HEK293T (cell line): ENCODE results near the gene PARVB.

ENCODE experiments used
- CTCF ChIA-PET: fragments of 350-600 bp; formaldehyde crosslinking; extraction: SDS; loops from one replicate; lab custom pipeline; 2021; ENCODE audit warnings: antibody characterized with exemption, inconsistent platforms; lab: Yijun Ruan, JAX
- POLR2A ChIA-PET: fragments of 350-600 bp; formaldehyde crosslinking; extraction: SDS; loops from one replicate; lab custom pipeline; 2020; ENCODE audit warnings: antibody characterized with exemption, inconsistent platforms; lab: Yijun Ruan, JAX
- DNase-seq: peaks from one replicate; pipeline ENCODE4 v3.0.0; 2012; ENCODE audit warnings: mixed read lengths; ENCODE audit errors: extremely low spot score
- ARNT ChIP-seq: fragments of 450-650 bp; IDR thresholded peaks from 2 replicates; pipeline ENCODE4 v1.6.1; 2017; ENCODE audit warnings: mild to moderate bottlenecking
- BHLHE40 ChIP-seq: fragments of 450-650 bp; IDR thresholded peaks from 2 replicates; pipeline ENCODE4 v1.6.1; 2016; ENCODE audit warnings: mild to moderate bottlenecking, moderate library complexity, borderline replicate concordance
- CTBP1 ChIP-seq: fragments of 450-650 bp; IDR thresholded peaks from 2 replicates; pipeline ENCODE4 v1.6.1; 2016; ENCODE audit warnings: borderline replicate concordance
- ELF4 ChIP-seq: fragments of 450-650 bp; IDR thresholded peaks from 2 replicates; pipeline ENCODE4 v1.6.1; 2017; ENCODE audit warnings: antibody characterized with exemption
- FOXA1 ChIP-seq: fragments of 450-650 bp; IDR thresholded peaks from 2 replicates; pipeline ENCODE4 v1.6.1; 2016; ENCODE audit warnings: mild to moderate bottlenecking
- FOXK2 ChIP-seq: fragments of 450-650 bp; IDR thresholded peaks from 2 replicates; pipeline ENCODE4 v1.6.1; 2016; ENCODE audit warnings: mild to moderate bottlenecking
- FOXM1 ChIP-seq: fragments of 450-650 bp; IDR thresholded peaks from 2 replicates; pipeline ENCODE4 v1.6.1; 2017; ENCODE audit warnings: mild to moderate bottlenecking, borderline replicate concordance
- HDGF ChIP-seq: fragments of 450-650 bp; IDR thresholded peaks from 2 replicates; pipeline ENCODE4 v1.6.1; 2017; ENCODE audit warnings: antibody characterized with exemption, borderline replicate concordance
- L3MBTL2 ChIP-seq: fragments of 450-650 bp; conservative IDR thresholded peaks from 2 replicates; pipeline ENCODE4 v1.6.1; 2016; ENCODE audit warnings: mild to moderate bottlenecking
- LEF1 ChIP-seq: fragments of 450-650 bp; IDR thresholded peaks from 2 replicates; pipeline ENCODE4 v1.6.1; 2017; ENCODE audit warnings: mild to moderate bottlenecking, borderline replicate concordance
- NFRKB ChIP-seq: fragments of 450-650 bp; IDR thresholded peaks from 2 replicates; pipeline ENCODE4 v1.6.1; 2016; ENCODE audit warnings: mild to moderate bottlenecking, moderate library complexity
- SP1 ChIP-seq: fragments of 450-650 bp; IDR thresholded peaks from 2 replicates; pipeline ENCODE4 v1.6.1; 2017
- SUZ12 ChIP-seq: fragments of 450-650 bp; IDR thresholded peaks from 2 replicates; pipeline ENCODE4 v1.6.1; 2016; ENCODE audit warnings: mild to moderate bottlenecking
- TARDBP ChIP-seq: fragments of 450-650 bp; IDR thresholded peaks from 2 replicates; pipeline ENCODE4 v1.6.1; 2016
- ZNF384 ChIP-seq: fragments of 450-650 bp; IDR thresholded peaks from 2 replicates; pipeline ENCODE4 v1.6.1; 2016
- TF ChIP-seq, protein P1 (sequence below): fragments of 450-650 bp; IDR thresholded peaks from 2 replicates; pipeline ENCODE4 v1.6.1; 2016

The PARVB gene

DNA sequence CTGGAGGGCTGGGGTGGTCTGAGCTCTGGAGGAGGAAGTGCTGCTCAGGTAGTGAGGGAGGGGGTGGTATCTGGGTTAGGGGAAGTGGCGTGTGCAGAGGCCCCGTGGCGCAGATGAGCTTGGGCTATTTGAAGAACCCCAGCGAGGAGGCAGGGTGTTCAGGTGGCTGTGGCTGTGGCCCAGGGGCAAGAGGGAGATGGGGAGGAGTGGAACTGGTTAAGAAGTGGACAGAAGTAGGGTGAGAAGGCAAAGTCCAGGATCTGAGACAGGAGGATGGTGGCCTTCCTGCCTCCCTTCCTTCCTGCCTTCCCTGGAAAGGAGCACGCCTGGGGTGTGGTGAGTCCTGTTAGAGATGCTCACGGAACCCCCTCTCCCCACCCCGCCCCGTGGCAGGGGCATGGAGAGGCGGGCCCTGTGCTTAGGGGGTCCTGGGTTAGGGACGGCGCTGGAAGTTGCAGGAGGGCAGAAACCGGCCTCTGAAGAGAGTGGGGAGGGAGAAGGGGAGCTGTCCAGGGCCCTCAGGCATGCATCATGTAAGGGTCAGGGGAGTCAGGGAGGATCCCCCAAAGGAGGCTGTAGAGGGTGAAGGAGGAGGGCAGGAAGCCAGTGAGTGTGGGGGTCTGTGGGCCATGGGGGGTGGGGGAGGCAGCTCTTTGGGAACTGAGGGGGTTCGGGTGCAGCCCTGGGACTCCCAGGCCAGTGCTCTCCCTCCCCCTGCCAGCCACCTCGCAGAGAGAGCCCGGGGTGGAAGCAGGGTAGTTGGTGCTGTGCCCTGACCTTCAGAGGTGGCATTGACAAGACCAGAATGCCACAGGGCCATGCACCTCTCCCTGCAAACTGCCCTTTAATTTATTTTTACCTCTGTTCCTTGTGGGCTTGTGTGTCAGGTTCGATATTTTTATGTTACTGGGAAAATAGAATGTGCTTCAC is 92.9 kb downstream of the PARVB start:
- CTCF ChIA-PET, result no interaction called here
- POLR2A ChIA-PET, result no interaction called here
- DNase-seq, result no peak
- no peak for TF ChIP-seq LEF1
- TF ChIP-seq FOXM1, result no peak
- TF ChIP-seq ELF4, result no peak

- ChIA-PET POLR2A (no interaction called here), CTCF (no interaction called here)
- DNase-seq, result no peak
- no peak for TF ChIP-seq FOXK2
- TF ChIP-seq TARDBP, result no peak
- TF ChIP-seq ELF4, result no peak
- TF ChIP-seq NFRKB, result no peak
- no peak for TF ChIP-seq FOXM1
- no peak for TF ChIP-seq ARNT
- TF ChIP-seq L3MBTL2, result no peak
- TF ChIP-seq CTBP1, result no peak
- TF ChIP-seq SP1, result no peak
- no peak for TF ChIP-seq BHLHE40
- no peak for TF ChIP-seq SUZ12
- TF ChIP-seq LEF1, result no peak
- TF ChIP-seq, protein P1, sequence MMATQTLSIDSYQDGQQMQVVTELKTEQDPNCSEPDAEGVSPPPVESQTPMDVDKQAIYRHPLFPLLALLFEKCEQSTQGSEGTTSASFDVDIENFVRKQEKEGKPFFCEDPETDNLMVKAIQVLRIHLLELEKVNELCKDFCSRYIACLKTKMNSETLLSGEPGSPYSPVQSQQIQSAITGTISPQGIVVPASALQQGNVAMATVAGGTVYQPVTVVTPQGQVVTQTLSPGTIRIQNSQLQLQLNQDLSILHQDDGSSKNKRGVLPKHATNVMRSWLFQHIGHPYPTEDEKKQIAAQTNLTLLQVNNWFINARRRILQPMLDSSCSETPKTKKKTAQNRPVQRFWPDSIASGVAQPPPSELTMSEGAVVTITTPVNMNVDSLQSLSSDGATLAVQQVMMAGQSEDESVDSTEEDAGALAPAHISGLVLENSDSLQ, result no peak
- no peak for TF ChIP-seq HDGF
- TF ChIP-seq ZNF384, result no peak
- no peak for TF ChIP-seq FOXA1
Measured at GRCh38 chr22:44117746-44118145, 93.6 kb downstream of the PARVB start.

DNA sequence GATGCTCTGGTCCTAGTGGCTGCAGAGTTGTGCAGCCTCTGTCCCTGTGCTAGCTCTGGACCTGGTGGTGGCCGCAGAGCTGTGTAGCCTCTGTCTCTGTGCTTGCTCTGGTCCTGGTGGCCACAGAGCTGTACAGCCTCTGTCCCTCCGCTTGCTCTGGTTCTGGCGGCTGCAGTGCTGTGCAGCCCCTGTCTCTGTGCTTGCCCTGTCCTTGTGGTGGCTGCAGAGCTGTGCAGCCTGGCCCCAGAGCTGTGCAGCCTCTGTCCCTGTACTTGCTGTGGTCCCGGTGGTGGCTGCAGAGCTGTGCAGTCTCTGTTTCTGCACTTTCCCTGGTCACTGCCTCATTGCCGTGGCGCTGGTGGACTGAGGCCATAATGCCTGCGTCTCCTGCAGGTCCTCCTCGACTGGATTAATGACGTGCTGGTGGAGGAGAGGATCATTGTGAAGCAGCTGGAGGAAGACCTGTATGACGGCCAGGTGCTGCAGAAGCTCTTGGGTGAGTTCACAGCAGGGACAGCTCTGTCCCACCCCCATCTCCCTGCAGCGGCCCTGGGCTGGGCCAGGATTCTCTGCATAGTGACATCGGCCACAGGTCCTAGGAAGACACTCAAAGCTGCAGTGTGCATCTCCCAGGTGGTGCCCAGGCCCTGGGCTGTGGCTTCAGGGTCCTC is 94.7 kb downstream of the PARVB start:
- TF ChIP-seq FOXK2 (no peak), BHLHE40 (no peak), L3MBTL2 (no peak), NFRKB (no peak), ARNT (no peak), SP1 (no peak), SUZ12 (no peak), CTBP1 (no peak), ELF4 (no peak), FOXM1 (no peak), HDGF (no peak), FOXA1 (no peak), ZNF384 (no peak)
- TF ChIP-seq, protein P1, result no peak
- POLR2A ChIA-PET, result no interaction called here
- CTCF ChIA-PET, result no interaction called here
- no peak for DNase-seq

DNA sequence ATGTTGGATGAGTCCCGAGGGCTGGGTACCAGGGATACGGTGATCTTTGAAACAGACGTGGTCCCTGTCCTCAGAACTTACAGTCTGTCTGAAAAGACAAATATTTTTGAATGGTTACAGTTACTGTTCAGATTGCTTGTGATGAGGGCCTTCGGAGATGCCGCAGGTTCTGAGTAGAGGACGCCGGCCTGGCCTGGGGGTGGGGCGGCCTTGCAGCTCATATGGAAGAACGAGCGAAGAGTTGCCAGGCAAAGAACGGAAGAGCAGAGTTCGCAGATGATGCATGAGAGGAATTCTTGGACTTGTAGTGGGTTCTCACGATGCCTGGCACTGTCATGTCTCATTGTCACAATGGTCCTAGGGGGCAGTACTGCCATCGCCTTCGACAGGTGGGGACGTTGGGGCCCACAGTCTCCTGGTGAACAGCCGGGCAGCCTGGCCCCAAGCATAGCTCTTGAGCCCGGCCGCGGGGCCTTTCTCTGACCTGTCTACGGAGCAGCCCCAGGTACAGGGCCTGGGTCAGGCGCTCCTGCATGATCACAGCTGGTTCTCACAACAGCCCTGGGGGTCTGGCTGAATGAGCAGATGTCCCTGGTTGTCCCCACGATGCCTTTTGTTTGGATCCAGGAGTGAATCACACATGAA is 95.7 kb downstream of the PARVB start:
- POLR2A ChIA-PET, result no interaction called here
- no peak for DNase-seq
- CTCF ChIA-PET, result no interaction called here
- TF ChIP-seq LEF1 (no peak), L3MBTL2 (no peak), BHLHE40 (no peak), CTBP1 (no peak), TARDBP (no peak), ARNT (no peak)
- TF ChIP-seq, protein P1, result no peak

GRCh38 chr22:44120314-44120704 is 96.2 kb downstream of the PARVB start:
- DNase-seq, result no peak
- POLR2A ChIA-PET, result no interaction called here
- TF ChIP-seq LEF1 (no peak), BHLHE40 (no peak), CTBP1 (no peak), FOXA1 (no peak), SUZ12 (no peak), NFRKB (no peak)
- TF ChIP-seq, protein P1, result no peak
- CTCF ChIA-PET, result no interaction called here
